Stimulated activated CD4-positive, alpha-beta T cell treated with anti-CD3 and anti-CD28 coated beads, Interleukin-4, amount 100 ng/mL, for 1 hour (primary cell): ENCODE data around the gene MRGPRG.

Source experiments
- DNase-seq: peaks from one replicate; pipeline ENCODE4 v3.0.0-alpha.2; 2020

Gene MRGPRG

DNA sequence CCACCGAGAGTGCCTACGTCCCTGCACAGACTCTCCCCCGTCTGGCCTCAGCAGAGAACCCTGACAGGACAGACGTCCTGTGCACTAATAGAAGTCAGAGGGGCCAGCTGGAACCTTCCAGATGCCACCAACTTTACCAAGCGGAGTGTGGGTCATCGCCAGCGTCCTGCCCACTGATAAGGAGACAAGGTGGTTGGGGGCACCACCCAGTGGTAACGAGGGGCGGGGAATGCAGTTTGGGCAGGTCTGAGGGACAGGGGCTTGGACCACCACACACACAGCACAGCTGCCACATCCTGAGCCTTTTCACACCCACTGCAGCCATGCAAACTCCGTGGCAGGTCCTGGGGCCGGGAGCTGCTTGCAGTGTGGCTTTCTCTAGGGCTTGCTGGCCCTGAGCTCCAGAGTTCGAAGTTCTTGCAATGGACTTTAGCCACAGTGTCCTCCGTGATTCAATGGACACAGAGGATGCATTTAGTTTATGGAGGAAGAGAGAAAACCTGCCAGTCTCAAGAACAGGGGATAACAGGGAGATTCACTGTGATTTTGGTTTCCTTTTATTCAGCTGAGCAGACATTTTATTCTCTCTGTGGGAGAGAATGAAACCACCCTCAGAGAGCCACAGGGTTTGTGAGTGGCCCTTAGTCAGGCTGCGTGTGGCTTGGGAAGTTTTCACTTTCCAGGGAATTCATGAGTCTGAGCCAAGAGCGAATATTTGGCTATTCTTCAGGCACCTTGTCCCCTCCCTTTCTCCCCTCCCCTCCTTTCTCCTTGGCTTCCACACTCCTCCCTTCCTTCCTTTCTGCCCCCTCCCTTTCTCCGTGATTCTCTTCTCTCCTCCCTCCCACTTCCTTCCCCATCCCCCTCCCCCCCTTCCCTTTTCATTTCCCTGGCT, 13.1 kb downstream of the MRGPRG start:
- no peak for DNase-seq

DNA sequence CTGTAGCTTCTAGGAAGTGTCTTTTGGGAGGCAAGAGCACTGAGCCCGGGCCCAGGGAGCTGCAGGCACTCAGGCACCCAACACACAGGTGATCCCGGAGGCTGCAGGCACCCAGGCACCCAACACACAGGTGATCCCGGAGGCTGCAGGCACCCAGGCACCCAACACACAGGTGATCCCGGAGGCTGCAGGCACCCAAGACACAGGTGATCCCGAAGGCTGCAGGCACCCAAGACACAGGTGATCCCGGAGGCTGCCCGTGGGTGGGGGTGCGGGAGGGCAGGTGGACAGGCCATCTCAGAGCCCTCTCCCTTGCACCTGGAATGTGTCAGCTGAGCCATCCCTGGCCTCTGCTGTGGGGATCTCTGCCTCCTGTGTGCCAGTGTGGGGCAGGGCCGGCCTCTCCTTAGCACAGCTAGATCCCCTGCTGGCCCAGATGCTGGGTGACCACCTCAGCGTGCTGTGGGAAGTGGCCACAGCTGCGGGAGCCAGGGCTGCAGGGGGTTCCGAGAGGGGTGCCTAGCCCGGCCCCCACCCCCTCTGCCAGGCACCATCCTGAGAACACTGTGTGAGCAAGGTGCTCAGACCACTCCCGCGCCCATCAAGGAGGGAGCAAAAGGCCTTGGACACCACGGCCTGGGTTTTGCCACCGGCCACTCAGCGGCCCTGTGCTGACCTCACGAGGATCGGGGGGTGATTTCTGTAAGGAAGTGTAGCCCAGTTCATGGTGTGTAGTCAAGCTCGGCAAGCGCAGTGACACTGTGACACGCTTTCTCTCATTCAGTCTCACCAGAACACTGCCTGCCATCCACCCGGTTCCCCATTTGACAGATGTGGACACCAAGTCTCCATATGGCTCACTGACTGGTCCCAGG, 14.2 kb downstream of the MRGPRG start:
- DNase-seq = no peak

DNA sequence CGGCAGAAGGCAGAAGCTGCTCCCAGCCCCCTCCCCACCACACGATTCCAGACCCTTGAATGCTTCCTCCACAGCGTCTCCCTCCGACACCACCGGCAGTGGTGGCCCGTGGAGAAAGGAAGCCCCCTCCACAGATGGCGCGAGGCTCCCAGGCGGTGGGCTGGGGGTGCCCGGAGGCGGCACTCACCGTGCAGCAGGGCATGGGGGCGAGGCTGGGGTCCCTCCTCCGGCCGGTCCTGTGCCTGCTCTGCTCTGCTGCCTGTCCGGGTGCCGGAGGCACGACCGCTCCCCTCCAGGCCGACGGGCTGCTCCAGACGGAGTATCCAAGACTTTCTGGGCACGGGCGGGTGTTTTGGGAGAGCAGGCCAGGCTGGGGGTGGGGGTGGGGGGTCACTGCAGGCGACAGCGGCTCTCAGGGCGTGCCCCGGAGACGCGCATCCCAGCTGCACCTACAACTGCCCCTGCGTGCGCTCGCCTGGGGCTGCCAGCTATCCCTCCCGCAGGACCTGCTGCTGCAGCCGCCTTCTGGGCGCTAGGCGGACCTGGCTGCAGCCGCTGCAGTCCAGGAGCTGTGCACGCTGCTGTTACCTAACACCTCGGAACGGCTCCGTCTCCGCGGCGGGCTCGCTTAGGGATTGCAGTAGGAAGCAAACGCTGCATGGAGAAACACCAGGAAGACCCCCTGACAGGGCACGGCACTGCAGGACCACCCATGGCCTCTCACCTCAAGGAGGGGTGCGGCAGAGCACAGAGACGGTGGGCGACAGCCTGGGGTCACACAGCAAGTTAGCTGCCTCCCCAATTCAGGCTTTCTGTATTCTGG, 15.2 kb downstream of the MRGPRG start:
- DNase-seq = no peak

DNA sequence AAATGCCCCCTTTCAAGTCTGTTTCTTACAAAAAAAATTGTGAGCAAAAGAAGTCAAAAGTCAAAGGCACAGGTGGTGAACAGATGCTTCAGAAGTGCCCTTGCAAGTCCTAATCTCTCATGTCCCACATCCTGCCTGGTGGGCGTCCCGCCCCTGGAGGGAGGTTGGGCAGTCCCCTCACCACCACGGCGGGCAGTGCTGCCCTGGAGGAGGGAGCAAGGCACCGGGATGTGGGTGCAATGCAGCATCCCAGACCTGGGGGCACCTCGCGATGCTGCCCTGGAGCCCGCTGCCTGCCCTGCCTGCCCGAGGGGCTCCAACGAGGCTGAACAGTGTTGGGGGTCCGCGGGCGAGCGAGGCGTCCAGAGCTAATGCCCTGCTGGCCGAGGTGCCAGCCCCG, 15.9 kb downstream of the MRGPRG start:
- no peak for DNase-seq

DNA sequence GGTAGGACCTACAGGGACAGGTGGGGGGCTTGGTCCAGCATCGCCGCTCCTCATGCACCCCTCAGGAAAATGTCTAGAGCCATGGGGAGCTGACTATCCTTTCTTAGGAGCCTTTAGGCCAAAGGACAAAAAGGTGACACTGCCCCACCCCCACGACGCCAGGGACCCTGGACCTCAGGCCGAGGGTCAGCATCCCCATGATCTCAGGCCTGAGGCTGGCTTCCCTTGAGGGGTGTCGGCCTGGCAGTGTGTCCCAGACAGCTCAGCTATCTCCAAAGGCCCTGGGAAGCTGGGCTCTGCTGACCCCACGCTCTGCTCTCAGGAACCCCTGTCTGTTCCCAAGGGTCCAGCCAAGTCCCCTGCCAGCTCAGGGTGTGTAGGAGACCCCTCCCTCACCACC, 16.3 kb downstream of the MRGPRG start:
- no peak for DNase-seq

DNA sequence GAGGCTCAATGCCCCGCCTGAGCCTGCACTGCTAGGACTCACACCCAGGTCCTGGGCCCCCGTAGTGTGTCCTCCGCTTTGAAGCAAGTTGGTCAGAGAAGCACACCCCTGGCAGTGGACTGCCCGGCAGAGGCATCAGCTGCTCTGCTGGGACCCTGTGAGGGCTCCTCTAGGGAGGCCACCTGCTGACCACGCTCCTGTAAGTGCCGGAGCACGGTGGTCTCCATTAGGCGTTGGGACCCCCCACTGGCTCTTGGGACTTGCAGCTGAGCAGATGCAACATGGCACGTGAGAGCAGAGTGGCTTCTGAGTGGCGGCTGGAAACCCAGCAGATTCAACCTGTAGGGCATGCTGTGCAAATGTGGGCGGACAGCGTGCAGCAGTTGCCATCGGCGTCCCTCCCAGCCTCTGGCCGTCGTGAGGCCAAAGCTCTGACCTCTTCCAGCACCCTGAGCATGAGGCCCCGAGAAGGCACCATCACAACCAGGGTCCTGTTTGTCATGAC, 16.9 kb downstream of the MRGPRG start:
- DNase-seq = no peak

DNA sequence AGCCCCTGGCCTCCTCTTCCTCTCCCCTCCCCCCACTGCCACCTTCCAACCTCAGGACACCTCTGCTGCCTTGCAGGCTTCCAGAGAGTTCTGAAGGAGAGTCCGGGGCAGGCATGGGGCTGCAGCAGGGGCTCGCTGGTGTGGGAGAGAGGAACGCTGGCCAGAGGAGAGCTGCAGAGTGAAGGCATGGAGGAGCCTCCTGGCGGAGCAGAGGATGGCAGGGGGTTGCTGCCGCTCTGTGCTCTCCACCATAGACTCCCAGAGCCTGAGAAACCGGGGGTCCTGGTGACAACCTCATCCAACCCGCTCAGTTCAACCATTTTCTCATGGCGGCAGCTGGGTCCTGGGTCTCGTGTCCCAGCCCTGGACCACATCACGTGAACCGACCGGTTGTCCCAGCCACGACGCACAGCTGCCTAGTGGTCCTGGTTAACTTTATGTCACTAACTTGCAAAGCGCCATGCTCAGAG, 17.5 kb downstream of the MRGPRG start:
- no peak for DNase-seq

DNA sequence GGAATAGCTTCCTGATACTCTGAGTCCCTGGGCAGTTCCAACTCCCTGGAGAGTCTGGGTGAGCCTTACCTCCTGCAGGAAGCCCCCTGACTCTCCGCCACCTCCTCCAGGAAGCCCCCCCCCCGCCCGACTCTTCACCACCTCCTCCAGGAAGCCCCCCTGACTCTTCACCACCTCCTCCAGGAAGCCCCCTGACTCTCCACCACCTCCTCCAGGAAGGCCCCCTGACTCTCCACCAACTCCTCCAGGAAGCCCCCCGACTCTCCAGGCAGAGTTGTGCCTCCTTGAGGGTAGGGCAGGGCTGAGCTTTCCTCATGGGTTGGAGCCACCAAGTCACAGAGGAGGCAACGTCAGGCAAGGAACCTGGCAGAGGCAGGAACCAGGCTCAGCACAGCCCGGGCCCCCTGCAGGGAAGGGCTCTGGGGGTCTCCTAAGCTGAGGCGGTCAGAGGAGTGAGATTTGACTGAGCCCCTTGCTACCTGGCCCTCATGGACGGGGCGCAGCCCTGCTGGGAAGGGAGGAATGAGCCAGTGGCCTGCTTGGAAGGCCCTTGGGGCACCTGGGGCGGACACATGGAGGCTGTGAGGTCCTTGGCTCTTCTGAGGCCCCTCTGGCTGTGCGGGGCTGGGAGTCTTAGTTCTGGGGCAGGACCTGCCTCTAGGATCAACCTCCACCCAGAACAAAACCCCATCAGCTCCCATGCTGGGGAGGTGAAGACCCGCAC, 18.1 kb downstream of the MRGPRG start:
- DNase-seq = no peak

DNA sequence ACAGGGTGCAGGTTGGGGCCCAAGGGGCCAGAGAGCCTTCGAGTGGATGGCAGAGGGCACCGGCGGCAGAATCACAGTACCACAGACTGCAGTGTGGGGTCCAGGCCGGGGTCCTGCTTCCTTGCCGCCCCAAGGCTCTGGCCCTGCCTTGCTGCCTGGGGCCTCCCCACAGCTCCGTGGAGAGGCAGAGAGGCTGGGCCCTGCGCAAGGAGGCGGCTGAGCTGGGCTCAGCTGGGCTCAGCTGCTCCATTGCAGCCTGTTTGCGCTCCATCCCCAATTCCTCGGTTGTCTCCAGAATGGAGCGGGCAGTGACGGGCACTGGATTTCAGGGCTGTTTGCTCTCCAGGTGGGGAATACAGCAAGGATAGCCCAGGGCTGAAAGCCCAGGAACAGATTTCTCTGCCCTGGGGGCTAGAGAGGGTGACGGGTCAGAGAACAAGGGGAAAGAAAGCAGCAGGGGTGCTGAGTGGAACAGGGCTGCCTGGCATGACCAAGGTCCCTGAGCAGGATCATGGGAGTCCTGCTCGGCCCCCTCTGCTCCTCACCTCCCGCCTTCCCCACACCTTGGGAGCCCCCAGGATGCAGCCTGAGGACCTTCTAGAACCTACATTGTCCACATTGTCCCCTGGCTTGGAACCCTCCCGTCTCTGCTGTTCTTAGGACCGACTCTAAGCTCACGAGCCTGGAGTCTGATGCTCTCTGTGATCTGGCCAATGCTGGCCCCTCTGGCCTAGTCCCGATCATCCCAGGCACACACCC, 18.9 kb downstream of the MRGPRG start:
- DNase-seq = no peak

DNA sequence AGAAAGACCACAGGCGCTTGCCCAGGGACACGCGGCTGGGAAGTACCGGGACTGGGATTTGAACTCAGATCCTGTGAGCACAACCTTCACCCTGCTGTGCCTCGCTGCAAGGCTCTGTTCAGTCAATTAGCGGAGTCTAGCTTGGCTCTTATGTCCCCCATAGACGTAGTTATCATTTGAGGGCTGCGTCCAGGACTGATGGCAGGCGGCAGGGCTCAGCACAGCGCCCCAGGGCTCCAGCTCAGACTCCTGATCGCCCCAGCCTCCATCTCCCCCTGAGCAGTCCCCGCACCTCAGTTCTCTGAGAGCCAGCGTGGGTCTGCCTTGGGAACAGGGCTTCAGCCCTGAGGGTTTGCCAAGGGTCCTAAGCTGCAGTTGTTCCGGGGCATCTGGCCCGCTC, 19.8 kb downstream of the MRGPRG start:
- no peak for DNase-seq

DNA sequence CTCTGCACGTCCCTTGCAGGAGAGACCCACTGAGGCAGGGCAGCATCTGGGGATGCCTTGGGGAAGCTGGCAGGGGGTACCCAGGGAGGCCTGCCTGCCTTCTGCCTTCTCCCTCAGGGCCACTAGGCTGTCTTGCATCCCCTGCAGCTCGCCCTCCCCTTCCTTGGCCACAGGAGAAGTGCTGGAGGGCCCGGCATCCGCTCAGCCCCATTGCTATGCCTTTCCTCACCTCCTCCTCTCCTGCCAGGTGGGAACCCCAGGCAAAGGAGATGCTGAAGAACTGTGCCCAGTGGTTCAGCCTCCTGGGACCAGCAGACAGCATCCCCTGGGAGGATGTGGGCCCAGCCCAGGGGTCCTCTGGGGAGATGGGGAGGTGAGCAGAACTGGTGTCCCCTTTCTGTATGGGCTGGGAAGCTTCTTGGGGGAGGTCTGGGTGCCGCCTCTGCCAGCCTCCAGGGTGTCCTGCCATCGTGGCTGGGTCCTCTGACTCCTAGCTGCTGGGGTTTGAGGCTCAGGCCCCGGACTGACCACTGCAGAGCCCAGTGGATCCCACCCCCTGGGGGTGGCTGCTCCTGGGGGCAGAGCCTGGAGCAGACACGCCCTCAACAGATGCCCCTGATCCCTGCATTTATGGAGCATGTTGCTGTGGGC, 20.6 kb downstream of the MRGPRG start:
- no peak for DNase-seq

DNA sequence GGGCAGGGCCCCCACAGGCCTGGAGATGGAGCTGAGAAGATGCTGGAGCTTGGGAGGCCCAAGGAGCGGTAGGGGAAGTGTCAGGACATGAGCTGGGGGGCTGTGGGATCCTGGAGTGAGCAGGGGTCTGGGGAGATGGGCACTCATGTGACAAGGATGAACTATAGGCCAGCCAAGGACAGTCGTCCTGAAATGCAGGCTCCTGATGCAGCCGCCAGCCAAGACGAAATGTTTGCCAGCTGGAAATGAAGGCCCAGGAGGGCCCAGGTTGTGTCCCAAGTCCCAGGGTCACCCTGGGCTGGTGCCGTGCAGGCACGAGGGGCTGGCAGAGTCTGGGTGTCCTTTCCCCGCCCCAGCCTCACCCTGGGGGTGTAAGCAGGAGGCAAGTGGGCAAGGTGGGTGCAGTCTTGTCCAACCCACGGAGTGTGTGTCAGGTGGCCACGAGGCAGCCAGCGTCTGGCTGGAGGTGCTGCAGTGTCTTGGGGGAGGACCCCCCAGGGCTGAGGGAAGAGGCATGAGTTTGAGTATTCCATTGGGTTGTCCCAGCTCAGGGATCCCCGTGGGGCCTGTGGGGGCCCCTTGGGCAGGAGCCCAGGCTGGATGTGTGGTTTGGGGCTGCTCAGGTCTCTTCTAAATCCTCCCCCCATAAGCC, 21.4 kb downstream of the MRGPRG start:
- DNase-seq = no peak

DNA sequence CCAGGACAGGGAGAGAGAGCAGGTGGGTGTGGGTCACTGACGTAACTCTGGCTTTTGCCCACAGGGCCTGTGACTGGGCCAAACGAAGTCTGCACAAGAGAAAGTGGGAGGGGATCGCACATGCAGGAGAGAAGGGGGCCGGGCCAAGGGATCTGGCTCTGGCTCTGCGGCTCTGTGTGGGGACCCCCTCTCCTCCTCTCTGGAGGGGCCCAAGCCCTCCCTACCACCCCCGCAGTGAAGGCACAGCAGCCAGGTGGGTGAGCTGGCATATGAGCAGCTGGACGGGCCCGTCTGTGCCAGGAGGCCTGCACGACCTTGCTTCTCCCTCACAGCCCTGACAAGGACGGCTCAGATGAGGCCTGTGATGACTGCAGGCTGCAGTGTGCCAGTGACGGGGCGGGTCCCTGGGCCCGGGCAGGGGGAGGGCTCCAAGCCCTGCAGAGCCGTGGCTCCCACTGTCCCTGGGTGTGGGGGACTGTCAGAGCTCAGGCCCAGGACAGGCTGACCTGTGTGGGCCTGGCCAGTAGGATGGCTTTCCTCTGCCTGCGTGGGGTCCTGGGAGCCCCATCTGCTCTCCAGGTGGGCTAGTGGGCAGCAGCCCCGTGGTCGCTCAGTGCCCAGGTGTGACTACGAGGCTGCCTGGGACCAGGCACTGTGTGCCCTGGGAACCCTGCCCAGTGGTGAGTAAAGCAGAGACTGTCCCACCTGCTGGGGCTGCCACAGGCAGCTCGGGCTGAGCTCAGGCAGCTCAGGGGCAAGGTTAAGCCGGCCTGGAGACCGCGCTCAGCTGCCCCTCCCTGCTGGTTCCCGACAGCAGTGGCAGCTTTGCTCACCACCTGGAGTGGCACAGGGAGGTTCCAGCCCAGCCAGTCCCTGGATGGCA, 22.2 kb downstream of the MRGPRG start:
- DNase-seq = no peak

DNA sequence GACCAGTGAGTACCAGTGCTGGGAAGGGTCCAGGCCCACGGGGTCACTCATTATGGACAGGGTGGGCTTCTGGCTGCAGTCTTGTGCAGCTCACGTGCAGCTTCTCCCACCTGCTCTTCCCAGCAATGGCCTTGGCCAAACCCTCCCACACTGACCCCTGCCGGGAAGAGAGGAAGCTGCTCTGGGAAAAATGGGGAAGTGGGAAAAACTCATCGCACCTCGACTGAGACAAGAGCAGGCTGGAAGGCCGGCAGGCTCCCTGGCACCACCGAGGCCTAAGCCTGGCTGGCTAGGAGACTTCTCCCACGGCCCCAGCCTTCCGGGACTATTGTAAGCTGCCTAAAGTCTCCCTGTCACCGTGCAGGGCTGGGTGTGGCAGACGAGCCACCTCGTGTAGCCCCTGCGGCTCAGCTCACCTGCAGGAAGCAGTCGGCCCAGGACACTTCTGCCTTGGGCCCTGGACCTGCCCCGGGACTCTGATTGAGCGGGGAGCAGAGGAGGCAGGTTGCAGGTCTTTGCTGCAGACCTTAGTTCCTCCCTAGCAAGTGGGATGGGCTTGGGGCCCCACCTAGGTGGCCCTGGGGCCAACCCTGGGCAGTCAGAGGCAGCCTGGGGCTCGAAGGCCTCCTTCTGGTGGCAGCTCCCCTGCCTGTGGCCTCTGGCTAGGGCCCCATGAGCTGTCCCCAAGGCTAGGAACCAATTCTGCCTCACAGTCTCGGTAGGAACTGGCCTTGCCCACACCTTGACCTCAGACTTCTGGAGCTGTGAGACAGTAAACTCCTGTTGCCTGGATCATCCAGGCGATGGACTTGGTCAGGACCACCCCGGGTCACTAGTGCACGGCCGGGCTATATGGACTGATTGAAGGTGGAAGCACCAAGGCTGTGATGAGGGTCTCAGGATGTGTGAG, 23.1 kb downstream of the MRGPRG start:
- no peak for DNase-seq

DNA sequence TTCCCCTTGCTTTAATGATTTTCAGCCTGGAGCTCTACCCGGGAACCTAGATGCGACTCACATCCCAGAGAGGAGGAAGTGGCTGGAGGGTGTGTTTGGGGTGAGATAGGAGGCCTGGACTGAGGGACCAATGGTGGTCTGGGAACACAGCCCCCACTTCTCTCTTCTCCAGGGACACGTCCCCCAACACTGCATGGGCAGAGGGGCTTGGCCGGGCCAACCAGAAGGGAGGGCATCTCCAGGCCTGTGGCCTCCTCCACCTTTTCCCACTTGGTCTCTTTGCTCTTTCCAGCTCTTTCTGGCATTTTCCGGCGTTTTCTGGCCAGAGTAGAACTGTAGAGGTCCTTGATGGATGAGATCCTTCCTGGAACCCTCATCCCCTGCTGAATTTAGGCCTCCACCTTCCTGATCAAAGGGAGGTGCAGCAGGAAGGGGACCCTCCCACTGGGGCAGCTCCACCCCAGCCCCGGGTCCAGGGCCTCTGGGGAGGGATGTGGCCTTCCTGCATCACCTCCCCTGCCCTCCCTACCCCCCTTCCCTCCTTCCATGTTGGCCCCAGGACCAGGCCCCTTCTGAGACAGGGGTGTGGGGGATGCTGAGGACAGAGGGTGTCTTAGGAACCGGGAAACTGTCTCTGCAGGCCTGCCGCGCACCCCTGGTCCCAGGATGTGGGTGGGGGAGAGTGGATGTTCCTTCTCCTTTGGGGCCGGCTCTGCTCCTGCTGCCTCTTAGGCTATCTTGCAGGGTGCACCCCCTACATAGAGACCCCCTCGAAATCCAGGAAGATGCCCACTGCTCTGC, 24.4 kb downstream of the MRGPRG start:
- no peak for DNase-seq

DNA sequence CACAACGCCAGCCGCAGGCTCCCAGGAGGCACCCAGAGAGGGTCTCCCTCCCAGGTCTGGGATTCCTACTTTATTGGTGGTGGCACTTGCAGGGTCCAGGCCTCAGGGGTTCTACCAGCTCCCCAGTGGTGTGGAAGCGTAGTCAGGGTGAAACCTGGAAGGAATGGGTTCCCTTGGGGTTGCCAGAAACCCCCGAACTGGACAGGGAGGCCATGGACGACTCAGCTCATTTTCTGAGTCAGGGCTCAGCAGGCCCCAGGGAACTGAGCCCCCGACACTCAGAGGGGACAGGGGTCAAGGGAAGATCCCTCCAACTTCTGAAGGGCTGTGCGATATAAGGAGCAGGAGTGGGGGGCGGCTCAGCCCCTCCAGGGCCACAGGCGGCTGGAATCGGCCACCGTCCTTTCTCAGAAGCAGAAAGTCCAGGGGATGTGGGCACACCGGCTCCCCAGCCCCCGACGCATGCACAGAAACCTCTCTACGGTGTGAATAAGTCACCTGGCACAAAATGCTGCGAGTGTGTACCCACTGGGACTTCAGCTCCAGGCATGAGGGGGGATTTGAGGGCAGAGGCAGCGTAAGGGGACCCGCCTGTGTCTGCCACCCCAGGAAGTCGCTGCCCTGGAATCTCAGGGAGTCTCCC, 25.1 kb downstream of the MRGPRG start:
- no peak for DNase-seq
